GM21526 (cell line): ENCODE results near the gene HIVEP2.
A peak's percentile ranks its signal among the peaks of the same experiment; 100 is the strongest.

Experiments used
- ATAC-seq: cut with Tn5 transposase; IDR thresholded peaks from one replicate; pipeline ENCODE4 v1.9.1; 2021; ENCODE audit warnings: moderate library complexity; ENCODE audit not compliant: unreplicated experiment, low FRiP score

HIVEP2 gene

GRCh38 chr6:142945446-142946180 lies 637 bp upstream of the HIVEP2 start:
- ATAC-seq = peak; percentile 13

GRCh38 chr6:142944124-142945048 lies 590 bp downstream of the HIVEP2 start:
- ATAC-seq = no peak

- ATAC-seq = no peak
These were observed 1.3 kb downstream of the HIVEP2 start for GRCh38 chr6:142943711-142944123.

- no peak for ATAC-seq
These were observed 2.2 kb downstream of the HIVEP2 start for GRCh38 chr6:142942805-142943227.

GRCh38 chr6:142942238-142942637 lies 2.7 kb downstream of the HIVEP2 start:
- ATAC-seq = no peak

GRCh38 chr6:142941018-142941417 lies 4.0 kb downstream of the HIVEP2 start:
- ATAC-seq = no peak

- no peak for ATAC-seq
These were observed 4.5 kb downstream of the HIVEP2 start for GRCh38 chr6:142940487-142940886.

GRCh38 chr6:142938510-142938909 lies 6.5 kb downstream of the HIVEP2 start:
- no peak for ATAC-seq

- no peak for ATAC-seq
These were observed 7.0 kb downstream of the HIVEP2 start for GRCh38 chr6:142937986-142938385.

GRCh38 chr6:142935553-142936517 lies 9.1 kb downstream of the HIVEP2 start:
- ATAC-seq = no peak

- no peak for ATAC-seq
These were observed 10.4 kb downstream of the HIVEP2 start for GRCh38 chr6:142934599-142934998.

- ATAC-seq = no peak
These were observed 10.9 kb downstream of the HIVEP2 start for GRCh38 chr6:142934106-142934505.

GRCh38 chr6:142933701-142934100 lies 11.3 kb downstream of the HIVEP2 start:
- no peak for ATAC-seq

- ATAC-seq = no peak
These were observed 12.1 kb downstream of the HIVEP2 start for GRCh38 chr6:142932889-142933288.

GRCh38 chr6:142929751-142930358 lies 15.1 kb downstream of the HIVEP2 start:
- no peak for ATAC-seq

- ATAC-seq = no peak
These were observed 17.1 kb downstream of the HIVEP2 start for GRCh38 chr6:142927904-142928303.

- ATAC-seq = no peak
These were observed 17.8 kb downstream of the HIVEP2 start for GRCh38 chr6:142927271-142927580.

- peak; percentile 89 for ATAC-seq
These were observed 18.3 kb downstream of the HIVEP2 start for GRCh38 chr6:142926494-142927270.

- no peak for ATAC-seq
These were observed 18.8 kb downstream of the HIVEP2 start for GRCh38 chr6:142926177-142926493.
